HG03280 (cell line): ENCODE measurements around the gene SNX15.

Experiments used
- ATAC-seq: cut with Tn5 transposase; IDR thresholded peaks from one replicate; pipeline ENCODE4 v1.9.1; 2021; ENCODE audit warnings: mild to moderate bottlenecking, moderate library complexity; ENCODE audit not compliant: unreplicated experiment

The SNX15 gene

DNA sequence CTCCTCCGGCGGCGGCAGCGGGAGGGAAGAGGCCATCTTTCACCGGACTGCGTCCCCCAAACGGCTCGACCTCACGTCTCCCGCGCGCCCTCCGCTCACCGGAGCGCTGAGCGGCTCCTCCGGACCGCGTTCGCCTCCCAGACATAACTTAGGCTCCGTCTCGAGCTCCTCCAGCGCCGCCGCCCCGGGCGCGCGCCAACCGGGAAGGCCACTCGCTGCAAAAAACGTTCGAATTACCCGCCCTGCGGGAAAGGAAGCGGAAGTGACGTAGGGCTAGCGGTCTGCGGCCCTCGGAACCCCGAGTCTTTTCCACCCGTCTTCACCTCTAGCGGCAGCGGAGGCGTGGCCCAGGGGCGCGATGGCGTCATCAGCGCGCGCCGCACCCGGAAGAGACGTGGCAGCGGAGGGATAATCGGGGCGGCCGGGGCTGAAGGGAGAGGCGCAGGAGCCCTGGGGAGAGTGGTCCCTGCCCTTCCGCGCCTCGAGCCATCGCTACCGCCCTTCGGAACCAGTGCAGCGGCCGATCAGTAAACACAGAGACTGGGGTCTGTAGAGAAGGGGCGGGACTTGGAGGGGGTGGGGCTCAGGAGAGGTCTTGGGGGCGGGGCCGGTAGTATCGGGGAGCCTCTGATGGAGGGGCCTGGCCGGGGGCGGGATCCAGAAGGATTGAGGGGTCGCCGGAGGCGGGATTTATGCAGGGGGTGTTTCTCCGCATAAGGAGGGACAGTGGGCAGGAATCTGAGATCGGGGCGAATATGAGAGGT lies 56.8 kb downstream of the SNX15 start, which contains the start of the genes CDCA5 and ZFPL1:
Gene CDCA5, minus strand, starts transcription at position 207 of the 764 bp plus-strand sequence. Its CDS starts 62 bp downstream, at position 145.
Gene ZFPL1, plus strand, starts transcription at position 389 of the 764 bp plus-strand sequence. CDS start 477 bp downstream, outside the sequence.
- ATAC-seq: peak; percentile 89

DNA sequence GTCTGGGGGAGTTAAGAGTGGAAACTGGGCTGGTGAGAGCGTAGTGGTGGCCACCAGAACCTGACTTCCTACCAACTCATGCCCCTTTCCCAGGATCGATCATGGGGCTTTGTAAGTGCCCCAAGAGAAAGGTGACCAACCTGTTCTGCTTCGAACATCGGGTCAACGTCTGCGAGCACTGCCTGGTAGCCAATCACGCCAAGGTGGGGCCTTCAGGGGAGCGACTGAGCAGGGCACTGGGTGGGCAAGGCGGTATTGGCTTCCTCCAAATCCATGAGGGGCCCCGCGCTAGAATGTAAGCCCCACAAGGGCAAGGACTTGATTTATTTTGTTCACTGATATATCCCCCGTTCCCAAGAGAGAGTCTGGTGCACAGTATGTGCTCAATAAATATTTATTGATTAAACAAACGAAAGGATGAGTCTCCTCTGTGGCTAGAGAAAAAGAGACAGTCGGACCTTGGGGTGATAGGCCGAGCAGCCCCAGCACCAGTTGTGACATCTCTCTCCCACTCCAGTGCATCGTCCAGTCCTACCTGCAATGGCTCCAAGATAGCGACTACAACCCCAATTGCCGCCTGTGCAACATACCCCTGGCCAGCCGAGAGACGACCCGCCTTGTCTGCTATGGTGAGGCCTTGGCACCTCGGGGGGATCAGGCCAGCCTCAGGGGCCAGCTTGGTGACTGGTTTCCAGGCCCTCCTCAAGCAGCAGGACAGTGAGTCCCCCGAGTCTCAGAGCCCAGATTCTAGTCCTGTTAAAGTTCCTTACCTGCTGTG lies 57.5 kb downstream of the SNX15 start:
- no peak for ATAC-seq

DNA sequence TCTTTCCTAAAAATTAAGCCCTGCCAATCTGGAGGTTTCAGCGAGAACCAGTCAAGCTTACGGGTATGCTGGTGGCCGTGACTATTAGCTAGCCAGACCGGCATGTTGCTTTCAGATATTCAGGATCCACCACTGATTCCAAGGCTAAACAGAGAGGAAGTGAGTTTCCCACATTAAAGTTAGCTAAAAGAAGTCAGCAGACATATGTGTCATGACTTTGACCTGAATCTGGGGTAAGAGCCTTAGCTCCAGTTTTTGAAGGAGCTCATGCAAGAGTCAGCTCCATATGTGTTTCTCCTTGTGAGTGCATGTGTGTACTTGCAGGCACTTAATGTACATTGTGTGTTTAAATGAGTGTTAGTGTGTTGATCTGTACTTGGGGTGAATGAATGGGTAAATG lies 58.2 kb downstream of the SNX15 start:
- ATAC-seq: no peak

DNA sequence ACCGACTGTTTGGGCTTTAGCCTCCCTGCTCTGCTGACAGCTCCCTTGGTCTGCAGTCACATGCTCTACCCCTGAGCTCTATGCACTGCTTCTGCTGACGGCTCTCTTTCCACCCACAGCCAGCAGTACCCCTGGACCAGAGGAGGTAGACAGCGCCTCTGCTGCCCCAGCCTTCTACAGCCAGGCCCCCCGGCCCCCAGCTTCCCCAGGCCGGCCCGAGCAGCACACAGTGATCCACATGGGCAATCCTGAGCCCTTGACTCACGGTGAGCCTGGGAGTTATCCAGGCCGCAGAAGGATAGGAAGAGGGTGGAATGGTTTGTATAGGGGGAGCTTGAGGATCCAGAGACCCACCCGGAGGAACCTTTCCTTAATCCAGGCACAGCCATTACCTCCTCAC lies 59.6 kb downstream of the SNX15 start:
- no peak for ATAC-seq

DNA sequence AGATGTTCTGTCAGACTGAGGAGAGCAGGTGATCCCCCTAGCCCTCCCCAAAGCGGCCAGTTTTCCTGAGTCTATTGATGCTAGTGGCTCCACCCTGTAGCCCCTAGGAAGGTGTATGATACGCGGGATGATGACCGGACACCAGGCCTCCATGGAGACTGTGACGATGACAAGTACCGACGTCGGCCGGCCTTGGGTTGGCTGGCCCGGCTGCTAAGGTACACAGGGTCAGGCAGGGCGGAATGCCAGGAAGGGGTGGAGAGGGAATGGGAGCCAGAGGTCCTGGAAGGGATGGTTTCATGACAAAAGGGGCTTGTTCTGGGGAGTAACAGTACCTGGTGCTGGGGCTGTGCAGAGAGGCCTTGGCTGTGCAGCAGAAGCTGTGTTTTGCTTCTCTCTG lies 60.0 kb downstream of the SNX15 start:
- ATAC-seq: no peak

- ATAC-seq: no peak
Observed at GRCh38 chr11:65087827-65088226, 60.6 kb downstream of the SNX15 start.

DNA sequence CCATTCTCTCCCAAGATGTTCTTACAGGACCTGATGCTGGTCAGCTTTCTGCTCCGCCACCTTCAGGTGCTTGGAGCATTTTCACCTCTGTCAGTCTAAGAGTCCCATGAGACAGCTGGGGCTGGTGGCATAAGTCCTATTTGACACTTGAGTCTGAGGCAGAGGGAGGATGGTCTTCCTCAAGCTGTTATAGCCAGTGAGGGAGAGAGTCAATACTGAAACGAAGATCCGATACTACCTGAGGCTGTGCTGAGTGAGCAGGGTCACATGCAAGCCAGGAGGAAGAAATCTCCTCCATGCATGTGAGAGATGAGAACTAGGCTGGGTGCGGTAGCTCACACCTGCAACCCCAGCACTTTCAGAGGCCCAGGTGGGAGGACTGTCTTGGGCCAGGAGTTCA lies 62.4 kb downstream of the SNX15 start:
- no peak for ATAC-seq
